Daoy (cell line): ENCODE results near the gene FSTL5. TPM values are rescaled to one million over a fixed set of nuclear protein-coding genes. Genes with fewer than 3 reads are reported as not detected.

Experiments used
- DNase-seq: peaks from one replicate; pipeline ENCODE4 v3.0.0-alpha.2; 2015; ENCODE audit warnings: low read depth
- total RNA-seq: library from RNA; depleted of rRNA; stranded (reverse); fragments of >200 nt; shearing (Covaris generic); gene quantifications from 2 replicates; pipeline ENCODE4 v1.2.3, GENCODE V29; 2014

The FSTL5 gene
- total RNA-seq, 1 experiment from 2014 or later = 0.06 TPM

DNA sequence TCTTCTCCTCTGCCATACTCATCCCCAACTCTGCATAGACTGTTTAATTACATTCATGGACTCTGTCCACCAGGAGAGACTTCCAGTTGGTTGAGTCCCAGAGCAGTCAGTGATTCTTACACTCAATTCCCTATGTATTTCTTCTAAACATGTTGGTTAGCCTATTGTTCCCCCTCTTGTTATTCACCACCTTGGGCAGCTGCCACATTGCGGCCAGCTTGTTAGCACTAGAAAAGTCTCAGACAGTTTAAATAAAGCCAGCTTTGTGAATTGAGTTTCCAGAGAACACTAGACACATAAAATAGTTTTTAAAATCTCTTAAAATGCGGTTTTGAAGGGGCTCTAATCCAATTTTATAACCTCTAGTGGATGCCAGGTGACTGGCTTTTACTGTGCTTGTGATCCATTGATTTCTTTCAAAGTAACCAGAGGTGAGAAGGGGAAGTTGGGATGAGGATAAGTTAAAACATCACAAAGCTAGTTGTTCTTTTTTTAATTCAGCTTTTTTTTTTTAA lies 827.7 kb downstream of the FSTL5 start:
- no peak for DNase-seq
